Measurements from ENCODE around the gene MTRR.

MTRR gene

DNA sequence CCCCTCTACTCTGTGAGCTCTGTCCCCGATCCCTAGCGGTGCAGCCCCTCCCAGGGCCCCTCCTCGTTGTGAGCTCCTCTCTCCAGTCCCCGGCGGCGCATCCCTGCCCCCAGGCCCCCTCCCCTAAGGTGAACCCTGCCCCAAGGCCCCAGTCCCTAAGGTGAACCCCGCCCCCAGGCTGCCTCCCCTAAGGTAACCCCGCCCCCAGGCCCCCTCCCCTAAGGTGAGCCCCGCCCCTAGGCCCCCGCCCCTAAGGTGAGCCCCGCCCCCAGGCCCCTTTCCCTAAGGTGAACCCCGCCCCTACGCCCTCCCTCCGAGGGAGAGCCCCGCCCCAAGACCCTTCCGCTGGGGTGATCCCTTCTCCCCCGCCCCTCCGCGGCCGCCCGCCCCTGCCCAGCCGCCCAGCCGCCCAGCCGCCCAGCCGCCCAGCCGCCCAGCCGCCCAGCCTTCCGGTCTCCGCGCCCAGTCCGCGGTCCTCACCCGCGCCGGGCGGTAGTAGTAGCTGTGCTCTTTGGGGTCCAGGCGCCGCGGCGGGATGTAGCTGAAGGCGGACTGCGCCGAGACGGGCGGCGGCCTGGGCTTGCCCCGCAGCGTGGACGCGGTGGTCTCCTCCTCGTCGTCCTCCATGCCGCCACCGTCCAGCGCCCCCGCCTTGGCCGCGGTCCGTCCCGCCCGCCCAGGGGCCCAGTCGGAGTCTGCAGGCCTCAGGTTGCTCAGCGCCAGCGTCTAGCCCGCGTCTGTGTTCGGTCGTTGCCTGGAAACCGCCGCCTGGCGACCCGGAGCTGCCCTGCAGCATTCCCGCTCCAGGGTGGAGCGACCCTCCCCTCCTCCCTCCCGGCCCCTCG lies 18.3 kb upstream of the MTRR start, which contains the start of gene CFAP90:
TSS of gene CFAP90 (minus strand) at position 739 of the 845 bp plus-strand sequence. CDS start at position 627, 112 bp downstream.
- TF ChIP-seq, protein P1, sequence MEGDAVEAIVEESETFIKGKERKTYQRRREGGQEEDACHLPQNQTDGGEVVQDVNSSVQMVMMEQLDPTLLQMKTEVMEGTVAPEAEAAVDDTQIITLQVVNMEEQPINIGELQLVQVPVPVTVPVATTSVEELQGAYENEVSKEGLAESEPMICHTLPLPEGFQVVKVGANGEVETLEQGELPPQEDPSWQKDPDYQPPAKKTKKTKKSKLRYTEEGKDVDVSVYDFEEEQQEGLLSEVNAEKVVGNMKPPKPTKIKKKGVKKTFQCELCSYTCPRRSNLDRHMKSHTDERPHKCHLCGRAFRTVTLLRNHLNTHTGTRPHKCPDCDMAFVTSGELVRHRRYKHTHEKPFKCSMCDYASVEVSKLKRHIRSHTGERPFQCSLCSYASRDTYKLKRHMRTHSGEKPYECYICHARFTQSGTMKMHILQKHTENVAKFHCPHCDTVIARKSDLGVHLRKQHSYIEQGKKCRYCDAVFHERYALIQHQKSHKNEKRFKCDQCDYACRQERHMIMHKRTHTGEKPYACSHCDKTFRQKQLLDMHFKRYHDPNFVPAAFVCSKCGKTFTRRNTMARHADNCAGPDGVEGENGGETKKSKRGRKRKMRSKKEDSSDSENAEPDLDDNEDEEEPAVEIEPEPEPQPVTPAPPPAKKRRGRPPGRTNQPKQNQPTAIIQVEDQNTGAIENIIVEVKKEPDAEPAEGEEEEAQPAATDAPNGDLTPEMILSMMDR (IDR thresholded peaks at IDR 0.05) = no peak

DNA sequence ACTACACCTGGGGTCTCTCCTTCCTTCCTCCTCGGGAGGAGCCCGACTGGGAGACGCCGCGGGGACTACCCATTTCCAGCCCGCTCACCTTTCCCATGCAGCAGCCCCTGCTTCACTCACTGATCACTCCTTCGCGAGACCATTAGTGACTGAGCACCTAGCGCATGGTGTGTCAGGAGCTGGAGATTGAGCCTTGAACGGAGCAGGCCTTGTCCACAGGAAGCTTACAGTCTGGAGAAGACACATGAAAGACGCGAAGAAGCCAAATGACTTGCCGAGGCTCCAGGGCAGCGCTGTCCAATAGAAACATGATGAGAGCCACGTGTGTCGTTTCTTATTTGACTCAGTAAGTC lies 17.7 kb upstream of the MTRR start:
- TF ChIP-seq, protein P1 (IDR thresholded peaks at IDR 0.05) = no peak

DNA sequence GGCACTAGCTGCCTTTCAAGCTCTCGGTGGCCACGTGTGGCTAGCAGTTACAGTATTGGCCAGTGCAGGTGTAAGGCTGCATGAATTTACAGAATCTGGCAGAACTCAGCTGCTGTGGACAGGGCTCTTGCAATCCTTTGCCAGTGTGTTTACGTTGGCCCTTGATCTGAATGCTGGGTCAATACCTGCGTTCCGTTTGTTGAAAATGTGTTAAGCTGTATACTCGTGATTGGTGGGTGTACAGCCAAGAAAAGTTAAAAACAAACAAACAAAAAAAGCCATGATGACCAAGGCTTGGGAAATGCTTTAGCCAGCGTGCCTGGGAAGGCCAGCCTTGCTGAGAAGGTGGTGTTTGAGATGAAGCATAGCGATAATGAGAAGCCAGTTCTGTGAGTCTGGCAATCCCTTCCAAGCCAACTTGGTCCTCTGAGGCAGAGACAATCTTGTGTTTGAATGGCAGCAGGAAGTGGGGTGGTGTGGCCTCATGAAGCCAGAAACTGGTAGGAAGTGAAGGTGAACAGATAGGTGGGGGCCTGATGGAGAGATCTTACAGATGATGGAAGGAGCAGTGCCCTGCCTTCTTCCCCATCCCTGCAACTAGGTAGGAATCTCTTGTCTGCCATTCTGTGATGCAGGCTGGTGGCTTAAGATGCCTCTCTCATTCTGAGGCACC lies 17.2 kb upstream of the MTRR start:
- TF ChIP-seq, protein P1 (IDR thresholded peaks at IDR 0.05) = no peak

DNA sequence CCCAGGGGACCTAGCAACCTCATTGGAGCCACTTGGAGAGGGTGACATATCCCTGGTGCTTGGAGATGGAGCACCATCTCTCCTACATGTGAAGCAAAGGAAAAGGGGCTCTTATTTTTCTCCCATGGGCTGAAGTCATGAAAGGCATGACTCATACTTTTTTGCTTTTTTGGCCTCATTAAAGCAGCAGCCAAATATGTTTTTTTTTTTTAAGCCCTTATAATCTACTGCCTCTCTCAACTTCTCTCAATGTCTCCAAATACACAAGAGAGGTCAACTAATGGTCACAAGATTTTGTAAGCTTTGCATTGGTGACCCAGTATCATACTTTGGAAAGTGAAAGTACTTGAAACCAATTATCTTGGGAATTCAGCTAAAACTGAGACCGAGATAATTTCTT lies 16.4 kb upstream of the MTRR start:
- TF ChIP-seq, protein P1 (IDR thresholded peaks at IDR 0.05) = no peak

DNA sequence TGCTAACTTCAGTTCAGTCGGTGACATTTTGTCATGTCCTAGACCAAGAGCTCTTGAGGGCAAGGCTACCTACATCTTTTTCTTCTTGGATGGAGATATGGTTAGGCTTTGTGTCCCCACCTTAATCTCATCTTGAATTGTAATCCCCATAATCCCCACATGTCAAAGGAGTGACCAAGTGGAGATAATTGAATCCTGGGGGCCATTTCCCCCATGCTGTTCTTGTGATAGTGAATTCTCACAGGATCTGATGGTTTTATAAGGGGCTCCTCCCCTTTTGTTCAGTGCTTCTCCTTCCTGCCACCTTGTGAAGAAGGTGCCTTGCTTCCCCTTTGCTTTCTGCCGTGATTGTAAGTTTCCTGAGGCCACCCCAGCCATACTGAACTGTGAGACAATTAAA lies 16.0 kb upstream of the MTRR start:
- TF ChIP-seq, protein P1 (IDR thresholded peaks at IDR 0.05) = no peak

DNA sequence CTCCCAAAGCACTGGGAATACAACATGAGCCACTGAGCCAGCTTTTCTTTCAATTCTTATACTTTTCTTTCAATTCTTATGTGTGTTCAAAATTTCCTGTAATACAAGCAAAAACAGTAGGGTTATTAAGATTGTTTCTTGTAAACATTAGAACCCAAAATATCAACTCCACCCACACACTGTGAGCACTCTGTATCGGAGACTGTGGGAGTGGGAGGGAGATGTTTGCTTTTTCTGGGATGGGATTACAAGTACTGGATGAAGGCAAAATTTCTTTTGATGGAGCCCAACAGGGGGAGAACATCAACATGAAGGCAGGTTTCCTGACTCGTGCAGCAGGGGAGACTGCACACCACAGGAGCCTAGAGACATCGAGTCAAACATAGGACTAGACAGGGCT lies 13.3 kb upstream of the MTRR start:
- TF ChIP-seq, protein P1 (IDR thresholded peaks at IDR 0.05) = no peak

DNA sequence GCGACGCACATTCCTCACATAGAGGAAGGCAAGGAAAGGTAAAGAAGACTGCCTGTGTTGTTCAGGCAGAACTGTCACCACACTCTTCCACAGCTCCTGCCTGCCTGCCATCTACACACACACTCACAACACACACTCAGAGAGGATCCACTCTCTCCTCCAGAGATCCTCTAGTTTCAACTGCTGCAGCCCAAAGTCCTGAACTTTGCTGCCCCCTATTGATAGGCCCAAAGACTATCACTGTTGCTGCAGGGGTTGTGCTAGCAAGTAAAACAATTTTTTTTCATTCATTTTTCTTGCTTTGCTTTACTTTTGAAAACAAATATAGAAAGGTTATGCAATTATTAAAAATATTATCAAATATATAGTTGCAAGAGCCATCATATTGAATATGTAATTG lies 12.1 kb upstream of the MTRR start:
- TF ChIP-seq, protein P1 (IDR thresholded peaks at IDR 0.05) = peak; percentile 85

Measured in LNCAP (cell line).